DOHH2 (cell line): ENCODE results near the gene SLC44A5.
"Not testable (repeated sequence)": the region's sequence is repeated elsewhere in the genome, so short reads cannot be mapped to it uniquely, and the experiment has no call there.

Experiments used
- H3F3A ChIP-seq: fragments of 200-600 bp; sonication (generic), shearing (Covaris generic); 2 replicates; pipeline ENCODE4 v1.6.0; 2016; ENCODE audit warnings: antibody characterized with exemption, mild to moderate bottlenecking; ENCODE audit not compliant: control insufficient read depth, insufficient read depth
- H3K27ac ChIP-seq: fragments of 200-600 bp; sonication (generic); 2 replicates; pipeline ENCODE4 v1.5.1; 2014; ENCODE audit warnings: low read depth, mild to moderate bottlenecking, low read length, moderate library complexity
- H3K27me3 ChIP-seq: fragments of 200-600 bp; sonication (generic); 2 replicates; pipeline ENCODE4 v1.6.1; 2014; ENCODE audit warnings: mild to moderate bottlenecking, low read length, mixed read lengths; ENCODE audit not compliant: control insufficient read depth
- H3K36me3 ChIP-seq: fragments of 200-600 bp; sonication (generic); 2 replicates; pipeline ENCODE4 v1.6.1; 2014; ENCODE audit warnings: mild to moderate bottlenecking, low read length, moderate library complexity, mixed read lengths; ENCODE audit not compliant: control insufficient read depth
- H3K4me1 ChIP-seq: fragments of 200-600 bp; sonication (generic); 2 replicates; pipeline ENCODE4 v1.6.1; 2014; ENCODE audit warnings: mild to moderate bottlenecking, low read length, mixed read lengths; ENCODE audit not compliant: control insufficient read depth
- H3K4me2 ChIP-seq: fragments of 200-600 bp; sonication (generic); 2 replicates; pipeline ENCODE4 v1.6.0; 2014; ENCODE audit warnings: mild to moderate bottlenecking, low read length, moderate library complexity
- H3K4me3 ChIP-seq: fragments of 200-600 bp; sonication (generic); 2 replicates; pipeline ENCODE4 v1.5.1; 2014; ENCODE audit warnings: mild to moderate bottlenecking, low read length, mixed read lengths
- H3K79me2 ChIP-seq: fragments of 200-600 bp; sonication (generic); 2 replicates; pipeline ENCODE4 v1.6.1; 2014; ENCODE audit warnings: mild to moderate bottlenecking, low read length, mixed read lengths; ENCODE audit not compliant: control insufficient read depth
- H3K9me2 ChIP-seq: fragments of 200-600 bp; sonication (generic); replicated peaks from 2 replicates; pipeline ENCODE4 v1.6.1; 2014; ENCODE audit warnings: mild to moderate bottlenecking, low read length, mixed read lengths; ENCODE audit not compliant: control insufficient read depth
- H3K9me3 ChIP-seq: fragments of 200-600 bp; sonication (generic); 2 replicates; pipeline ENCODE4 v1.6.1; 2014; ENCODE audit warnings: antibody characterized with exemption, low read length, mixed read lengths; ENCODE audit not compliant: control insufficient read depth, insufficient read depth
- H4K20me1 ChIP-seq: fragments of 200-600 bp; sonication (generic); 2 replicates; pipeline ENCODE4 v1.6.0; 2014; ENCODE audit warnings: low read depth, mild to moderate bottlenecking, antibody characterized with exemption, low read length, moderate library complexity; ENCODE audit not compliant: control insufficient read depth, insufficient read depth
- EZH2phosphoT487 ChIP-seq: fragments of 200-600 bp; sonication (generic); IDR thresholded peaks from 2 replicates; pipeline ENCODE4 v1.6.1; 2017; ENCODE audit warnings: borderline replicate concordance, mild to moderate bottlenecking, antibody characterized with exemption, low read length, moderate library complexity, mixed read lengths
- TF ChIP-seq, protein P1 (sequence below): fragments of 200-600 bp; sonication (generic); IDR thresholded peaks from one replicate; pipeline ENCODE4 v1.5.1; 2014; ENCODE audit warnings: antibody characterized with exemption, mild to moderate bottlenecking, low read depth, low read length; ENCODE audit not compliant: poor library complexity, severe bottlenecking

Gene SLC44A5

GRCh38 chr1:75423136-75423535, 187.8 kb downstream of the SLC44A5 start:
- Histone ChIP-seq H4K20me1 (no peaks in the 10 kb centered on the region), H3K4me2 (no peak overlapping the region), H3F3A (no peaks in the 10 kb centered on the region), H3K4me3 (no peak overlapping the region), H3K4me1 (no peaks in the 10 kb centered on the region), H3K36me3 (no peaks in the 10 kb centered on the region), H3K27ac (no peak overlapping the region), H3K9me2 (no peaks in the 10 kb centered on the region), H3K79me2 (no peaks in the 10 kb centered on the region), H3K27me3 (no peaks in the 10 kb centered on the region), H3K9me3 (no peaks in the 10 kb centered on the region)
- TF ChIP-seq, protein P1, sequence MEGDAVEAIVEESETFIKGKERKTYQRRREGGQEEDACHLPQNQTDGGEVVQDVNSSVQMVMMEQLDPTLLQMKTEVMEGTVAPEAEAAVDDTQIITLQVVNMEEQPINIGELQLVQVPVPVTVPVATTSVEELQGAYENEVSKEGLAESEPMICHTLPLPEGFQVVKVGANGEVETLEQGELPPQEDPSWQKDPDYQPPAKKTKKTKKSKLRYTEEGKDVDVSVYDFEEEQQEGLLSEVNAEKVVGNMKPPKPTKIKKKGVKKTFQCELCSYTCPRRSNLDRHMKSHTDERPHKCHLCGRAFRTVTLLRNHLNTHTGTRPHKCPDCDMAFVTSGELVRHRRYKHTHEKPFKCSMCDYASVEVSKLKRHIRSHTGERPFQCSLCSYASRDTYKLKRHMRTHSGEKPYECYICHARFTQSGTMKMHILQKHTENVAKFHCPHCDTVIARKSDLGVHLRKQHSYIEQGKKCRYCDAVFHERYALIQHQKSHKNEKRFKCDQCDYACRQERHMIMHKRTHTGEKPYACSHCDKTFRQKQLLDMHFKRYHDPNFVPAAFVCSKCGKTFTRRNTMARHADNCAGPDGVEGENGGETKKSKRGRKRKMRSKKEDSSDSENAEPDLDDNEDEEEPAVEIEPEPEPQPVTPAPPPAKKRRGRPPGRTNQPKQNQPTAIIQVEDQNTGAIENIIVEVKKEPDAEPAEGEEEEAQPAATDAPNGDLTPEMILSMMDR, result no peak
- no peak for TF ChIP-seq EZH2phosphoT487

- Histone ChIP-seq H3K79me2 (no peaks in the 10 kb centered on the region), H3K9me2 (no peaks in the 10 kb centered on the region), H3K27me3 (no peaks in the 10 kb centered on the region), H3F3A (no peaks in the 10 kb centered on the region), H3K4me2 (no peak overlapping the region), H3K27ac (no peak overlapping the region), H3K9me3 (peaks cover 2% of the 10 kb centered on the region; the same call in 1 of the 2 replicates), H3K36me3 (no peaks in the 10 kb centered on the region), H4K20me1 (no peaks in the 10 kb centered on the region), H3K4me1 (no peaks in the 10 kb centered on the region), H3K4me3 (no peak overlapping the region)
- TF ChIP-seq EZH2phosphoT487, result no peak
- TF ChIP-seq, protein P1, result no peak
These were observed 189.5 kb downstream of the SLC44A5 start for GRCh38 chr1:75421371-75421770.

DNA sequence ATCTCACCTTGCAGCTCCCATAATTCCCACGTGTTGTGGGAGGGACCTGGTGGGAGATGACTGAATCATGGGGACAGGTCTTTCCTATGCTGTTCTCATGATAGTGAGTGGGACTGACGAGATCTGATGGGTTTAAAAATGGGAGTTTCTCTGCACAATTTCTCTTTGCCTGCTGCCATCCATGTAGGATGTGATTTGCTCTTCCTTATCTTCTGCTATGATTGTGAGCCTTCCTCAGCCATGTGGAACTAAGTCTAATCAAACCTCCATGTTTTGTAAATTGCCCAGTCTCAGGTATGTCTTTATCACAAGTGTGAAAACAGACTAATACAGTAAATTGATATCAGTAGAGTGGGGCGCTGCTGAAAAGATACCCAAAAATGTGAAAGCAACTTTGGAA, 195.7 kb downstream of the SLC44A5 start:
- Histone ChIP-seq H3K4me3 (no peak overlapping the region), H3K4me2 (no peak overlapping the region), H4K20me1 (no peaks in the 10 kb centered on the region), H3K9me3 (peaks cover 7% of the 10 kb centered on the region; the same call in 1 of the 2 replicates), H3K36me3 (no peaks in the 10 kb centered on the region), H3K9me2 (no peaks in the 10 kb centered on the region), H3K27me3 (no peaks in the 10 kb centered on the region), H3K79me2 (no peaks in the 10 kb centered on the region), H3F3A (no peaks in the 10 kb centered on the region), H3K27ac (no peak overlapping the region), H3K4me1 (0 out of 2 replicates have a peak, but pooled peaks cover 4% of the 10 kb centered on the region)
- TF ChIP-seq EZH2phosphoT487, result no peak
- TF ChIP-seq, protein P1, result no peak

- H3K27ac ChIP-seq, result no peak overlapping the region
- H3K9me3 ChIP-seq, result peaks cover 7% of the 10 kb centered on the region; the same call in 1 of the 2 replicates
- H3K36me3 ChIP-seq, result no peaks in the 10 kb centered on the region
- H3K27me3 ChIP-seq, result no peaks in the 10 kb centered on the region
- no peaks in the 10 kb centered on the region for H4K20me1 ChIP-seq
- no peak overlapping the region for H3K4me3 ChIP-seq
- no peak for TF ChIP-seq EZH2phosphoT487
- TF ChIP-seq, protein P1, result no peak
- H3F3A ChIP-seq, result no peaks in the 10 kb centered on the region
- no peak overlapping the region for H3K4me2 ChIP-seq
- 0 out of 2 replicates have a peak, but pooled peaks cover 4% of the 10 kb centered on the region for H3K4me1 ChIP-seq
- H3K79me2 ChIP-seq, result no peaks in the 10 kb centered on the region
- no peaks in the 10 kb centered on the region for H3K9me2 ChIP-seq
These were observed 198.3 kb downstream of the SLC44A5 start for GRCh38 chr1:75412616-75413015.

DNA sequence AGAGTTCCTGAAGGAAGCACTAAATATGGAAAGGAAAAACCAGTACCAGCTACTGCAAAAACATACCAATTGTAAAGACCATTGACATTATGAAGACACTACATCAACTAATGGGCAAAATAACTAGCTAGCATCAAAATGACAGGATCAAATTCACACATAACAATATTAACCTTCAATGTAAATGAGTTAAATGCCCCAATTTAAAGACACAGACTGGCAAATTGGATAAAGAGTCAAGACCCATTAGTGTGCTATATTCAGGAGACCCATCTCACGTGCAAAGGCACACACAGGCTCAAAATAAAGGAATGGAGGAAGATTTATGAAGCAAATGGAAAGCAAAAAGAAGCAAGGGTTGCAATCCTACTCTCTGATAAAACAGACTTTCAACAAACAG, 206.2 kb downstream of the SLC44A5 start:
- not testable (repeated sequence) for H3K4me2 ChIP-seq, H3F3A ChIP-seq, H3K4me1 ChIP-seq, H3K27ac ChIP-seq, H4K20me1 ChIP-seq, H3K9me2 ChIP-seq, H3K9me3 ChIP-seq, H3K27me3 ChIP-seq, H3K4me3 ChIP-seq, H3K36me3 ChIP-seq, H3K79me2 ChIP-seq
